HepG2 (cell line): Measurements from ENCODE around the gene SATB2. TPM values are rescaled to one million over a fixed set of nuclear protein-coding genes. Genes with fewer than 3 reads are reported as not detected.

Experiments used
- AHR ChIP-seq: IDR thresholded peaks from 2 replicates; pipeline ENCODE4 v1.6.1; 2018; ENCODE audit warnings: missing genetic modification reagents, missing compliant biosample characterization
- ARNTL ChIP-seq: sonication (generic); formaldehyde crosslinking; IDR thresholded peaks from 2 replicates; pipeline ENCODE4 v1.4.0; 2020; ENCODE audit warnings: mild to moderate bottlenecking, missing genetic modification reagents
- CC2D1A ChIP-seq: sonication (generic); formaldehyde crosslinking; IDR thresholded peaks from 2 replicates; pipeline ENCODE4 v1.8.1; 2023; ENCODE audit warnings: mild to moderate bottlenecking, missing genetic modification reagents
- CERS6 ChIP-seq: sonication (generic); formaldehyde crosslinking; IDR thresholded peaks from 2 replicates; pipeline ENCODE4 v1.5.0; 2020; ENCODE audit warnings: missing genetic modification reagents
- CREM ChIP-seq, 2 experiments: sonication (generic) in 1 of 2; formaldehyde crosslinking in 1 of 2; IDR thresholded peaks; 2 replicates each; pipeline versions ENCODE4 v1.4.0 to v1.6.1; 2016 to 2020; ENCODE audit warnings: antibody characterized with exemption in 1 of 2, mild to moderate bottlenecking in 1 of 2, missing genetic modification reagents in 1 of 2
- CSRNP2 ChIP-seq: sonication (generic); formaldehyde crosslinking; conservative IDR thresholded peaks from 2 replicates; pipeline ENCODE4 v1.8.0; 2022; ENCODE audit warnings: low read depth, missing genetic modification reagents
- ESRRA ChIP-seq: sonication (generic); formaldehyde crosslinking; IDR thresholded peaks from 2 replicates; pipeline ENCODE4 v1.5.1; 2020; ENCODE audit warnings: mild to moderate bottlenecking, low read depth, missing genetic modification reagents
- FIP1L1 ChIP-seq: fragments of 200-400 bp; formaldehyde crosslinking; IDR thresholded peaks from 2 replicates; pipeline ENCODE4 v1.6.1; 2018; ENCODE audit warnings: low read depth, mild to moderate bottlenecking, low read length, moderate library complexity, borderline replicate concordance; ENCODE audit not compliant: insufficient read depth
- FOXO1 ChIP-seq: sonication (generic); formaldehyde crosslinking; IDR thresholded peaks from 2 replicates; pipeline ENCODE4 v1.4.0; 2020; ENCODE audit warnings: missing genetic modification reagents
- GATA4 ChIP-seq: sonication (generic); IDR thresholded peaks from 2 replicates; pipeline ENCODE4 v1.6.1; 2016; ENCODE audit warnings: antibody characterized with exemption, low read depth, borderline replicate concordance
- KDM6A ChIP-seq: IDR thresholded peaks from 2 replicates; pipeline ENCODE4 v1.6.1; 2016; ENCODE audit warnings: low read depth
- MNT ChIP-seq: fragments of 450-650 bp; IDR thresholded peaks from 2 replicates; pipeline ENCODE4 v1.6.1; 2016
- NR2F6 ChIP-seq, 2 experiments: IDR thresholded peaks; 2 replicates each; pipeline ENCODE4 v1.6.1; 2016; ENCODE audit warnings: antibody characterized with exemption in 1 of 2, mild to moderate bottlenecking in 1 of 2
- REXO4 ChIP-seq: sonication (generic); formaldehyde crosslinking; IDR thresholded peaks from 2 replicates; pipeline ENCODE4 v1.8.0; 2022; ENCODE audit warnings: missing genetic modification reagents, mild to moderate bottlenecking, borderline replicate concordance
- RNF219 ChIP-seq: sonication (generic); formaldehyde crosslinking; IDR thresholded peaks from 2 replicates; pipeline ENCODE4 v1.5.0; 2020; ENCODE audit warnings: mild to moderate bottlenecking, missing genetic modification reagents
- ZFP1 ChIP-seq: IDR thresholded peaks from 2 replicates; pipeline ENCODE4 v1.6.1; 2016
- ZNF101 ChIP-seq: sonication (generic); formaldehyde crosslinking; IDR thresholded peaks from 2 replicates; pipeline ENCODE4 v1.4.0; 2020; ENCODE audit warnings: mild to moderate bottlenecking, low read depth, missing genetic modification reagents, borderline replicate concordance
- ZNF652 ChIP-seq: IDR thresholded peaks from 2 replicates; pipeline ENCODE4 v1.6.1; 2016; ENCODE audit warnings: low read depth, borderline replicate concordance
- ZNF660 ChIP-seq: sonication (generic); formaldehyde crosslinking; IDR thresholded peaks from 2 replicates; pipeline ENCODE4 v1.5.1; 2020; ENCODE audit warnings: mild to moderate bottlenecking, low read depth, missing genetic modification reagents, borderline replicate concordance
- ZNF761 ChIP-seq: sonication (generic); formaldehyde crosslinking; conservative IDR thresholded peaks from 2 replicates; pipeline ENCODE4 v1.4.0; 2020; ENCODE audit warnings: mild to moderate bottlenecking, missing genetic modification reagents
- ZNF784 ChIP-seq: sonication (generic); formaldehyde crosslinking; IDR thresholded peaks from 2 replicates; pipeline ENCODE4 v1.5.1; 2020; ENCODE audit warnings: missing genetic modification reagents, mild to moderate bottlenecking, borderline replicate concordance
- polyA plus RNA-seq, 8 experiments: library from polyadenylated mRNA; depleted of rRNA in 3 of 8; stranded (reverse) in 7 of 8; unstranded in 1 of 8; fragments of >200 nt; fragmentation: Illumina TruSeq in 4 of 8; extraction: Trizol in 4 of 8; gene quantifications; 2 replicates each; pipeline versions ENCODE4 v1.2.1 to v1.2.3, GENCODE V29; 2011 to 2016; ENCODE audit warnings: low read depth in 4 of 8, missing spikeins in 1 of 8, mixed read lengths in 1 of 8; ENCODE audit not compliant: insufficient read depth in 1 of 8
- total RNA-seq, 5 experiments: library from RNA; depleted of rRNA; stranded (reverse); fragments of >200 nt; fragmentation: Illumina TruSeq; extraction: Trizol; gene quantifications; 2 replicates each; pipeline ENCODE4 v1.2.3, GENCODE V29; 2016; ENCODE audit warnings: low read depth in 1 of 5

The SATB2 gene
- total and polyA plus RNA-seq, 2 of the 13 experiments (the other 11 are each of a cell fraction or from before 2014, with no cell fraction given): 2.5 to 5.5 TPM

- no peak for TF ChIP-seq CSRNP2 (CRISPR knock-in tag)
- TF ChIP-seq AHR: peak; percentile 63
- no peak for TF ChIP-seq KDM6A (CRISPR knock-in tag)
- TF ChIP-seq CERS6 (CRISPR knock-in tag): no peak
- TF ChIP-seq ZNF652: no peak
- 0 out of 2 replicates have a peak, but pooled peaks have one; percentile 27 for TF ChIP-seq FIP1L1
- TF ChIP-seq ZNF660 (CRISPR knock-in tag): no peak
- TF ChIP-seq ZNF101: 0 out of 2 replicates have a peak, but pooled peaks have one; percentile 68
- no peak; the same call in 1 of the 2 replicates for TF ChIP-seq FOXO1 (CRISPR knock-in tag)
- 0 out of 2 replicates have a peak, but pooled peaks have one; percentile 36 for TF ChIP-seq GATA4
- peak; percentile 73 for TF ChIP-seq MNT
- no peak; the same call in 1 of the 2 replicates for TF ChIP-seq ZFP1 (CRISPR knock-in tag)
- TF ChIP-seq ARNTL (CRISPR knock-in tag): peak; percentile 67
- peak; percentile 69; the same call in 1 of the 2 replicates for TF ChIP-seq ESRRA (CRISPR knock-in tag)
- TF ChIP-seq RNF219 (CRISPR knock-in tag): peak; percentile 90
- peak; percentile 91; the same call in 1 of the 2 replicates for TF ChIP-seq ZNF761 (CRISPR knock-in tag)
- TF ChIP-seq CREM (IDR thresholded peaks at IDR 0.05): peak; percentile 45; the same call in 1 of the 2 replicates
- no peak for TF ChIP-seq CREM (CRISPR knock-in tag; IDR thresholded peaks at IDR 0.05)
- peak; percentile 18; the same call in 1 of the 2 replicates for TF ChIP-seq CC2D1A
- TF ChIP-seq REXO4 (CRISPR knock-in tag): 0 out of 2 replicates have a peak, but pooled peaks have one; percentile 37
- TF ChIP-seq ZNF784 (CRISPR knock-in tag): peak; percentile 70; the same call in 1 of the 2 replicates
- TF ChIP-seq NR2F6 (IDR thresholded peaks at IDR 0.05): no peak
- TF ChIP-seq NR2F6 (CRISPR knock-in tag; IDR thresholded peaks at IDR 0.05): peak; percentile 8; the same call in 1 of the 2 replicates
Measured at GRCh38 chr2:199459286-199460100, 1.8 kb upstream of the SATB2 start (continued).
